K562 (cell line): ENCODE results near the gene PLSCR3. TPM values are rescaled to one million over a fixed set of nuclear protein-coding genes. Genes with fewer than 3 reads are reported as not detected.

Experiments
- DLX4 ChIP-seq: fragments of 250-450 bp; sonication (Bioruptor Pico); IDR thresholded peaks from 2 replicates; pipeline ENCODE4 v1.6.1; 2021; ENCODE audit warnings: mild to moderate bottlenecking
- polyA plus RNA-seq, 8 experiments: library from polyadenylated mRNA; depleted of rRNA in 4 of 8; stranded (reverse) in 5 of 8; unstranded in 3 of 8; fragments of >200 nt; fragmentation: Nextera tagmentation in 2 of 8; fragmentation: Illumina TruSeq in 1 of 8; extraction: Ambion mirVana in 2 of 8; extraction: Trizol in 1 of 8; gene quantifications; 2 replicates each; pipeline versions ENCODE4 v1.2.1 to v1.2.3, GENCODE V29; 2011 to 2014; ENCODE audit warnings: inconsistent platforms in 1 of 8, missing spikeins in 1 of 8
- total RNA-seq, 7 experiments: library from RNA; depleted of rRNA in 6 of 7; stranded (reverse); fragments of >200 nt in 6 of 7; fragmentation: Illumina TruSeq in 2 of 7; extraction: Trizol in 2 of 7; gene quantifications; 2 replicates each; pipeline versions ENCODE4 v1.2.1 to v1.2.3, GENCODE V29; 2011 to 2021; ENCODE audit warnings: low replicate concordance in 1 of 7
- TF ChIP-seq, protein P1 (sequence below), 2 experiments: fragments of 450-650 bp; formaldehyde crosslinking in 1 of 2; IDR thresholded peaks; 2 replicates each; pipeline versions ENCODE4 v1.4.0 to v1.6.1; 2014 to 2020; ENCODE audit warnings: mild to moderate bottlenecking in 2 of 2, borderline replicate concordance in 1 of 2, low read depth in 1 of 2

PLSCR3 gene
- total and polyA plus RNA-seq, 9 of the 15 experiments (the other 6 are each of a cell fraction or from before 2014, with no cell fraction given), result 3.2 to 16.8 (median 4.5) TPM

GRCh38 chr17:7426896-7427489 lies 32.7 kb upstream of the PLSCR3 start (continued):
- TF ChIP-seq, protein P1, sequence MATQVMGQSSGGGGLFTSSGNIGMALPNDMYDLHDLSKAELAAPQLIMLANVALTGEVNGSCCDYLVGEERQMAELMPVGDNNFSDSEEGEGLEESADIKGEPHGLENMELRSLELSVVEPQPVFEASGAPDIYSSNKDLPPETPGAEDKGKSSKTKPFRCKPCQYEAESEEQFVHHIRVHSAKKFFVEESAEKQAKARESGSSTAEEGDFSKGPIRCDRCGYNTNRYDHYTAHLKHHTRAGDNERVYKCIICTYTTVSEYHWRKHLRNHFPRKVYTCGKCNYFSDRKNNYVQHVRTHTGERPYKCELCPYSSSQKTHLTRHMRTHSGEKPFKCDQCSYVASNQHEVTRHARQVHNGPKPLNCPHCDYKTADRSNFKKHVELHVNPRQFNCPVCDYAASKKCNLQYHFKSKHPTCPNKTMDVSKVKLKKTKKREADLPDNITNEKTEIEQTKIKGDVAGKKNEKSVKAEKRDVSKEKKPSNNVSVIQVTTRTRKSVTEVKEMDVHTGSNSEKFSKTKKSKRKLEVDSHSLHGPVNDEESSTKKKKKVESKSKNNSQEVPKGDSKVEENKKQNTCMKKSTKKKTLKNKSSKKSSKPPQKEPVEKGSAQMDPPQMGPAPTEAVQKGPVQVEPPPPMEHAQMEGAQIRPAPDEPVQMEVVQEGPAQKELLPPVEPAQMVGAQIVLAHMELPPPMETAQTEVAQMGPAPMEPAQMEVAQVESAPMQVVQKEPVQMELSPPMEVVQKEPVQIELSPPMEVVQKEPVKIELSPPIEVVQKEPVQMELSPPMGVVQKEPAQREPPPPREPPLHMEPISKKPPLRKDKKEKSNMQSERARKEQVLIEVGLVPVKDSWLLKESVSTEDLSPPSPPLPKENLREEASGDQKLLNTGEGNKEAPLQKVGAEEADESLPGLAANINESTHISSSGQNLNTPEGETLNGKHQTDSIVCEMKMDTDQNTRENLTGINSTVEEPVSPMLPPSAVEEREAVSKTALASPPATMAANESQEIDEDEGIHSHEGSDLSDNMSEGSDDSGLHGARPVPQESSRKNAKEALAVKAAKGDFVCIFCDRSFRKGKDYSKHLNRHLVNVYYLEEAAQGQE (IDR thresholded peaks at IDR 0.05; ENCODE audit: borderline replicate concordance), result no peak
- TF ChIP-seq, protein P1 (CRISPR knock-in tag; IDR thresholded peaks at IDR 0.05; ENCODE audit: low read depth), result no peak
- TF ChIP-seq DLX4 (CRISPR knock-in tag), result no peak
- TF ChIP-seq, all 486 proteins: peak for 0
